ENCODE measurements around the gene CARD14. TPM values are rescaled to one million over a fixed set of nuclear protein-coding genes. Genes with fewer than 3 reads are reported as not detected.

CARD14 gene
- total RNA-seq, 1 experiment from 2014 or later: 2.3 TPM

DNA sequence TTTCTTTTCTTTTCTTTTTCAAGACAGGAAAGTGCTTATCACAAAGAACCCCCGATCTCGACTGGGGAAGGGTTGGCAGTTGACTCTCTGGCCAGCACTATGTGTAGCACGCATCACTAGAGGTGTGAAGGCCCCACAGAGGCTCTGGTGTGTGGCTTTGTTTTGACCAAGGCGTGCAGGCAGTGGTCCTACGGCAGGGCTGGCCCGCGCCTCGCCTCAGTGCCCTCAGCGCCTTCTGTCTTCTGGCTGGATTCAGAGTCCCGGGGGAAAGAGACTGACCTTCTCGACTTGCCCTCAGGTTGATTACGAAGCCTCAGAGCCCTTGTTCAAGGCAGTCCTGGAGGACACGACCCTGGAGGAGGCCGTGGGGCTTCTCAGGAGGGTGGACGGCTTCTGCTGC, 31.6 kb downstream of the CARD14 start:
- H3F3A ChIP-seq (ENCODE audit: low read length, unreplicated experiment): no peaks in the 10 kb centered on the region
- H4K20me1 ChIP-seq (ENCODE audit: low read length): no peaks in the 10 kb centered on the region
- H3K4me1 ChIP-seq (ENCODE audit: insufficient read depth, low read length): no peaks in the 10 kb centered on the region; the same call in 1 of the 2 replicates
- intact Hi-C loops (cut with micrococcal nuclease): no loop called here
- H2AFZ ChIP-seq (ENCODE audit: low read length): no peak overlapping the region
- H3K27me3 ChIP-seq (ENCODE audit: low read length): no peaks in the 10 kb centered on the region
- no peak overlapping the region for H3K27ac ChIP-seq (ENCODE audit: low read length)
- no peak for TF ChIP-seq EZH2 (IDR thresholded peaks at IDR 0.05; ENCODE audit: low read length, unreplicated experiment)
- TF ChIP-seq EZH2phosphoT487 (IDR thresholded peaks at IDR 0.05; ENCODE audit: borderline replicate concordance, low read length): no peak
- TF ChIP-seq CTCF (conservative IDR thresholded peaks at IDR 0.05; ENCODE audit: low read depth, low read length): no peak
- no peak overlapping the region for H3K4me3 ChIP-seq (ENCODE audit: low read length)
- no peak for DNase-seq
- no peaks in the 10 kb centered on the region for H3K9me3 ChIP-seq (ENCODE audit: low read length)
- ChIA-PET POLR2A (ENCODE audit: unreplicated experiment) (no interaction called here), CTCF (no interaction called here)
- no peaks in the 10 kb centered on the region for H3K36me3 ChIP-seq (ENCODE audit: low read depth, low read length)
- H3K9me2 ChIP-seq (replicated peaks; ENCODE audit: low read length): no peaks in the 10 kb centered on the region
- no peak for ATAC-seq
- H3K4me2 ChIP-seq (ENCODE audit: low read length): no peak overlapping the region
- H3K9ac ChIP-seq (ENCODE audit: low read length): no peak overlapping the region
- no TSS peak for BruUV-seq (replicated peaks)
- no peaks in the 10 kb centered on the region for H3K79me2 ChIP-seq (ENCODE audit: low read length)

- no peak overlapping the region for H3K9ac ChIP-seq (ENCODE audit: low read length)
- H3K79me2 ChIP-seq (ENCODE audit: low read length): no peaks in the 10 kb centered on the region
- POLR2A ChIA-PET (ENCODE audit: unreplicated experiment): no interaction called here
- H3F3A ChIP-seq (ENCODE audit: low read length, unreplicated experiment): no peaks in the 10 kb centered on the region
- no peaks in the 10 kb centered on the region for H4K20me1 ChIP-seq (ENCODE audit: low read length)
- no peak overlapping the region for H3K4me3 ChIP-seq (ENCODE audit: low read length)
- H3K27me3 ChIP-seq (ENCODE audit: low read length): no peaks in the 10 kb centered on the region
- no peak overlapping the region for H3K4me2 ChIP-seq (ENCODE audit: low read length)
- no peak overlapping the region for H3K27ac ChIP-seq (ENCODE audit: low read length)
- intact Hi-C loops (cut with micrococcal nuclease): no loop called here
- no peaks in the 10 kb centered on the region for H3K36me3 ChIP-seq (ENCODE audit: low read depth, low read length)
- no peak overlapping the region for H2AFZ ChIP-seq (ENCODE audit: low read length)
- ATAC-seq: no peak
- no peak for DNase-seq
- TF ChIP-seq EZH2phosphoT487 (IDR thresholded peaks at IDR 0.05; ENCODE audit: borderline replicate concordance, low read length) (no peak), CTCF (conservative IDR thresholded peaks at IDR 0.05; ENCODE audit: low read depth, low read length) (no peak), EZH2 (IDR thresholded peaks at IDR 0.05; ENCODE audit: low read length, unreplicated experiment) (no peak)
- H3K4me1 ChIP-seq (ENCODE audit: insufficient read depth, low read length): no peaks in the 10 kb centered on the region; the same call in 1 of the 2 replicates
- H3K9me3 ChIP-seq (ENCODE audit: low read length): no peaks in the 10 kb centered on the region
- CTCF ChIA-PET: no interaction called here
- no TSS peak for BruUV-seq (replicated peaks)
- H3K9me2 ChIP-seq (replicated peaks; ENCODE audit: low read length): no peaks in the 10 kb centered on the region
Observed at GRCh38 chr17:80202197-80202596, 32.4 kb downstream of the CARD14 start.

GRCh38 chr17:80203471-80203963, 33.7 kb downstream of the CARD14 start:
- H3K4me1 ChIP-seq (ENCODE audit: insufficient read depth, low read length): no peaks in the 10 kb centered on the region; the same call in 1 of the 2 replicates
- CTCF ChIA-PET: no interaction called here
- no peaks in the 10 kb centered on the region for H4K20me1 ChIP-seq (ENCODE audit: low read length)
- no peak overlapping the region for H3K9ac ChIP-seq (ENCODE audit: low read length)
- no peaks in the 10 kb centered on the region for H3K27me3 ChIP-seq (ENCODE audit: low read length)
- DNase-seq: no peak
- peak; percentile 35 for ATAC-seq
- POLR2A ChIA-PET (ENCODE audit: unreplicated experiment): no interaction called here
- H2AFZ ChIP-seq (ENCODE audit: low read length): no peak overlapping the region
- intact Hi-C loops (cut with micrococcal nuclease): no loop called here
- no peaks in the 10 kb centered on the region for H3K9me3 ChIP-seq (ENCODE audit: low read length)
- TF ChIP-seq CTCF (conservative IDR thresholded peaks at IDR 0.05; ENCODE audit: low read depth, low read length) (0 out of 2 replicates have a peak, but pooled peaks have one; percentile 14), EZH2 (IDR thresholded peaks at IDR 0.05; ENCODE audit: low read length, unreplicated experiment) (no peak)
- no peaks in the 10 kb centered on the region for H3K79me2 ChIP-seq (ENCODE audit: low read length)
- H3K27ac ChIP-seq (ENCODE audit: low read length): no peak overlapping the region
- no peak overlapping the region for H3K4me3 ChIP-seq (ENCODE audit: low read length)
- no peaks in the 10 kb centered on the region for H3K9me2 ChIP-seq (replicated peaks; ENCODE audit: low read length)
- H3K36me3 ChIP-seq (ENCODE audit: low read depth, low read length): no peaks in the 10 kb centered on the region
- H3K4me2 ChIP-seq (ENCODE audit: low read length): no peak overlapping the region
- no TSS peak for BruUV-seq (replicated peaks)
- H3F3A ChIP-seq (ENCODE audit: low read length, unreplicated experiment): no peaks in the 10 kb centered on the region

Data from PC-3 (cell line).